ENCODE measurements around the gene PHACTR3.

PHACTR3 gene

GRCh38 chr20:59574308-59574707 is 30.0 kb upstream of the PHACTR3 start:
- no peak for DNase-seq

- no peak for DNase-seq
These were observed 29.1 kb upstream of the PHACTR3 start for GRCh38 chr20:59575216-59575615.

GRCh38 chr20:59575653-59576052 is 28.7 kb upstream of the PHACTR3 start:
- DNase-seq: no peak

- DNase-seq: no peak
These were observed 28.0 kb upstream of the PHACTR3 start for GRCh38 chr20:59576216-59576953.

GRCh38 chr20:59577037-59577808 is 27.1 kb upstream of the PHACTR3 start:
- no peak for DNase-seq

GRCh38 chr20:59577809-59578435 is 26.4 kb upstream of the PHACTR3 start:
- no peak for DNase-seq

GRCh38 chr20:59578436-59579403 is 25.6 kb upstream of the PHACTR3 start:
- no peak for DNase-seq

- no peak for DNase-seq
These were observed 24.8 kb upstream of the PHACTR3 start for GRCh38 chr20:59579404-59580145.

GRCh38 chr20:59580146-59580946 is 24.0 kb upstream of the PHACTR3 start:
- DNase-seq: no peak

GRCh38 chr20:59580991-59581401 is 23.3 kb upstream of the PHACTR3 start:
- DNase-seq: no peak

GRCh38 chr20:59581993-59582679 is 22.2 kb upstream of the PHACTR3 start:
- no peak for DNase-seq

- no peak for DNase-seq
These were observed 20.7 kb upstream of the PHACTR3 start for GRCh38 chr20:59583428-59584277.

- no peak for DNase-seq
These were observed 19.9 kb upstream of the PHACTR3 start for GRCh38 chr20:59584278-59584925.

- DNase-seq: no peak
These were observed 18.5 kb upstream of the PHACTR3 start for GRCh38 chr20:59585714-59586409.

- DNase-seq: no peak
These were observed 17.7 kb upstream of the PHACTR3 start for GRCh38 chr20:59586613-59587012.

- DNase-seq: no peak
These were observed 16.8 kb upstream of the PHACTR3 start for GRCh38 chr20:59587570-59587969.

GRCh38 chr20:59588236-59588855 is 16.0 kb upstream of the PHACTR3 start:
- no peak for DNase-seq

All from activated CD4-positive, alpha-beta T cell treated with anti-CD3 and anti-CD28 coated beads for 4 hours (primary cell).